MM.1S (cell line): ENCODE results near the gene ILK.

Experiments
- DNase-seq: peaks from one replicate; pipeline ENCODE4 v3.0.0-alpha.2; 2015
- H2AFZ ChIP-seq: fragments of 300-600 bp; sonication (generic); 2 replicates; pipeline ENCODE4 v1.6.0; 2016; ENCODE audit warnings: antibody characterized with exemption, low read length
- H3F3A ChIP-seq: fragments of 300-600 bp; sonication (generic); 2 replicates; pipeline ENCODE4 v1.6.1; 2016; ENCODE audit warnings: mild to moderate bottlenecking, antibody characterized with exemption, low read length, moderate library complexity, mixed read lengths; ENCODE audit not compliant: insufficient read depth
- H3K27ac ChIP-seq: fragments of 300-600 bp; sonication (generic); 2 replicates; pipeline ENCODE4 v1.5.1; 2016; ENCODE audit warnings: mild to moderate bottlenecking, low read length
- H3K27me3 ChIP-seq: fragments of 300-600 bp; sonication (generic); replicated peaks from 2 replicates; pipeline ENCODE4 v1.6.0; 2016; ENCODE audit warnings: low read length; ENCODE audit not compliant: insufficient read depth
- H3K36me3 ChIP-seq: fragments of 300-600 bp; sonication (generic); replicated peaks from 2 replicates; pipeline ENCODE4 v1.6.1; 2016; ENCODE audit warnings: mild to moderate bottlenecking, low read length, mixed read lengths; ENCODE audit not compliant: insufficient read depth
- H3K4me1 ChIP-seq: fragments of 300-600 bp; sonication (generic); 2 replicates; pipeline ENCODE4 v1.6.1; 2016; ENCODE audit warnings: low read length, mixed read lengths
- H3K4me2 ChIP-seq: fragments of 300-600 bp; sonication (generic); 2 replicates; pipeline ENCODE4 v1.6.0; 2016; ENCODE audit warnings: low read depth, low read length
- H3K4me3 ChIP-seq: fragments of 300-600 bp; sonication (generic); 2 replicates; pipeline ENCODE4 v1.5.1; 2016; ENCODE audit warnings: low read length, mixed read lengths
- H3K79me2 ChIP-seq: fragments of 300-600 bp; sonication (generic); 2 replicates; pipeline ENCODE4 v1.6.1; 2016; ENCODE audit warnings: mixed run types, low read length, mixed read lengths
- H3K9ac ChIP-seq: fragments of 300-600 bp; sonication (generic); 2 replicates; pipeline ENCODE4 v1.6.1; 2016; ENCODE audit warnings: low read length, mixed read lengths
- H3K9me2 ChIP-seq: fragments of 300-600 bp; sonication (generic); replicated peaks from 2 replicates; pipeline ENCODE4 v1.6.1; 2016; ENCODE audit warnings: mild to moderate bottlenecking, low read length, mixed read lengths; ENCODE audit not compliant: insufficient read depth
- H3K9me3 ChIP-seq: fragments of 300-600 bp; sonication (generic); replicated peaks from 2 replicates; pipeline ENCODE4 v1.6.1; 2016; ENCODE audit warnings: mild to moderate bottlenecking, low read length, mixed read lengths; ENCODE audit not compliant: insufficient read depth
- H4K20me1 ChIP-seq: fragments of 300-600 bp; sonication (generic); 2 replicates; pipeline ENCODE4 v1.6.1; 2016; ENCODE audit warnings: mild to moderate bottlenecking, low read length, moderate library complexity, mixed read lengths; ENCODE audit not compliant: insufficient read depth
- CTCF ChIP-seq: fragments of 300-600 bp; sonication (generic); IDR thresholded peaks from 2 replicates; pipeline ENCODE4 v1.5.1; 2016; ENCODE audit warnings: antibody characterized with exemption, low read length, mixed read lengths
- EZH2 ChIP-seq: fragments of 300-600 bp; sonication (generic); optimal IDR thresholded peaks from 2 replicates; pipeline ENCODE3; 2017; ENCODE audit warnings: low read depth, mild to moderate bottlenecking, antibody characterized with exemption, low read length, mixed read lengths
- EZH2phosphoT487 ChIP-seq: fragments of 300-600 bp; sonication (generic); IDR thresholded peaks from 2 replicates; pipeline ENCODE4 v1.6.1; 2018; ENCODE audit warnings: antibody characterized with exemption, low read length

The ILK gene

GRCh38 chr11:6642957-6643356 lies 39.4 kb downstream of the ILK start:
- Histone ChIP-seq H3K4me3 (no peak overlapping the region), H3K27ac (no peak overlapping the region), H3K9me3 (no peaks in the 10 kb centered on the region), H3K27me3 (no peaks in the 10 kb centered on the region), H3K79me2 (no peaks in the 10 kb centered on the region), H4K20me1 (no peaks in the 10 kb centered on the region), H3K36me3 (no peaks in the 10 kb centered on the region), H3K4me2 (no peak overlapping the region), H3K4me1 (no peaks in the 10 kb centered on the region), H3F3A (no peaks in the 10 kb centered on the region), H3K9ac (no peak overlapping the region), H3K9me2 (no peaks in the 10 kb centered on the region), H2AFZ (no peak overlapping the region)
- no peak for TF ChIP-seq CTCF
- no peak for TF ChIP-seq EZH2phosphoT487
- TF ChIP-seq EZH2 = no peak
- DNase-seq = no peak

- Histone ChIP-seq H3K27ac (no peak overlapping the region), H3K9me2 (no peaks in the 10 kb centered on the region), H3K36me3 (no peaks in the 10 kb centered on the region), H3K9me3 (no peaks in the 10 kb centered on the region), H3K4me1 (no peaks in the 10 kb centered on the region), H3K79me2 (no peaks in the 10 kb centered on the region), H3F3A (no peaks in the 10 kb centered on the region), H3K9ac (no peak overlapping the region), H4K20me1 (no peaks in the 10 kb centered on the region), H3K27me3 (0 out of 2 replicates have a peak, but pooled peaks cover 16% of the 10 kb centered on the region), H2AFZ (no peak overlapping the region), H3K4me3 (no peak overlapping the region), H3K4me2 (no peak overlapping the region)
- TF ChIP-seq EZH2phosphoT487 (no peak), EZH2 (no peak), CTCF (no peak)
- no peak for DNase-seq
These were observed 42.5 kb downstream of the ILK start for GRCh38 chr11:6646071-6646470.

GRCh38 chr11:6646576-6646917 lies 43.0 kb downstream of the ILK start:
- H3F3A ChIP-seq = no peaks in the 10 kb centered on the region
- H3K9me2 ChIP-seq = no peaks in the 10 kb centered on the region
- no peak for TF ChIP-seq EZH2
- no peak for TF ChIP-seq EZH2phosphoT487
- TF ChIP-seq CTCF = no peak
- H2AFZ ChIP-seq = no peak overlapping the region
- no peak overlapping the region for H3K4me3 ChIP-seq
- H4K20me1 ChIP-seq = no peaks in the 10 kb centered on the region
- no peak overlapping the region for H3K27ac ChIP-seq
- no peaks in the 10 kb centered on the region for H3K36me3 ChIP-seq
- H3K4me2 ChIP-seq = no peak overlapping the region
- no peaks in the 10 kb centered on the region for H3K9me3 ChIP-seq
- H3K27me3 ChIP-seq = 0 out of 2 replicates have a peak, but pooled peaks cover 16% of the 10 kb centered on the region
- no peaks in the 10 kb centered on the region for H3K4me1 ChIP-seq
- H3K9ac ChIP-seq = no peak overlapping the region
- no peak for DNase-seq
- no peaks in the 10 kb centered on the region for H3K79me2 ChIP-seq
